Immature natural killer cell (primary cell): ENCODE measurements around the gene ABLIM1. TPM values are rescaled to one million over a fixed set of nuclear protein-coding genes. Genes with fewer than 3 reads are reported as not detected.

Source experiments
- DNase-seq, 3 donors: peaks; one replicate each; pipeline ENCODE4 v3.0.0; 2022; ENCODE audit warnings: mixed read lengths in 1 of 3
- H3K27ac Mint-ChIP-seq, 6 donors: one replicate each; pipeline ENCODE4 v1.8.0; 2020; ENCODE audit warnings: mixed read lengths in 6 of 6, mild to moderate bottlenecking in 5 of 6, inconsistent platforms in 4 of 6, moderate library complexity in 3 of 6
- H3K27me3 Mint-ChIP-seq, 3 donors: one replicate each; pipeline ENCODE4 v1.8.0; 2020 to 2021; ENCODE audit warnings: low read depth in 3 of 3, mild to moderate bottlenecking in 3 of 3, mixed read lengths in 3 of 3, moderate library complexity in 3 of 3, inconsistent platforms in 1 of 3
- H3K36me3 Mint-ChIP-seq, 3 donors: one replicate each; pipeline ENCODE4 v1.8.0; 2020; ENCODE audit warnings: mixed read lengths in 3 of 3, inconsistent platforms in 2 of 3, mild to moderate bottlenecking in 2 of 3
- H3K4me1 Mint-ChIP-seq, 2 donors: one replicate each; pipeline ENCODE4 v1.8.0; 2020; ENCODE audit warnings: inconsistent platforms in 2 of 2, mild to moderate bottlenecking in 2 of 2, mixed read lengths in 2 of 2, moderate library complexity in 1 of 2
- H3K4me3 Mint-ChIP-seq, 5 donors: one replicate each; pipeline ENCODE4 v1.8.0; 2020; ENCODE audit warnings: mild to moderate bottlenecking in 5 of 5, mixed read lengths in 5 of 5, inconsistent platforms in 3 of 5, moderate library complexity in 3 of 5
- H3K9me3 Mint-ChIP-seq, 6 donors: one replicate each; pipeline ENCODE4 v1.8.0; 2020; ENCODE audit warnings: mild to moderate bottlenecking in 6 of 6, mixed read lengths in 6 of 6, inconsistent platforms in 4 of 6, moderate library complexity in 3 of 6
- polyA plus RNA-seq, 3 donors: library from polyadenylated mRNA; unstranded; fragments of 300-500 nt; fragmentation: Illumina TruSeq; gene quantifications; one replicate each; pipeline ENCODE4 v1.2.3, GENCODE V29; 2021

The ABLIM1 gene
- polyA plus RNA-seq, 3 donors from 2014 or later: 66.2 to 121 (median 74.1) TPM

DNA sequence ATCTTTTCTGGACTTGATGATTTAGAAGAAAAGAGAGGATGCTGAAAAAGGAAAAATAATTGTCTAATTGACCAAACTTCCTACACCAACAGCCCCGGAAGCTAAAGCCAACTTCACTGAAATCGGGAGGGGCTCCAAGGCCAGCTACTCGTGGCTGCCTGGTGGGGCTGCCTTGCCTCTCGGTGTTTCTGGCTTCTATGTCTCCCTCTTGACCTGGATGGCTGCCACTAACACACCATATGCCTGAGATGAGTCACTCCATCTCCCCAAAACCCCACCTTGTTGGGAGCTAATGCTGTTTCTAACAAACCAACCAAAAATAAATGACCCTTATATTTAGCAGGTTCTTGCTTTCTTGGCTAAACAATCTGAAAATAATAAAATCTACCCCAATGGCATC, 166.1 kb downstream of the ABLIM1 start:
- Mint-ChIP-seq H3K36me3 (peaks cover 14 to 29% (median 23%) of the 10 kb centered on the region in 3 donors), H3K27me3 (peaks cover 0 to 3% (median 0%) of the 10 kb centered on the region in 3 donors), H3K9me3 (no peaks in the 10 kb centered on the region), H3K4me1 (peaks cover 38 to 52% of the 10 kb centered on the region in 2 donors), H3K4me3 (peak overlapping the region in 1 of 5 donors; percentile 10), H3K27ac (peak overlapping the region in 4 of 6 donors; percentile 19 to 67 (median 60))
- DNase-seq: no peak

- Mint-ChIP-seq H3K27me3 (peaks cover 0 to 3% (median 0%) of the 10 kb centered on the region in 3 donors), H3K4me1 (peaks cover 38 to 48% of the 10 kb centered on the region in 2 donors), H3K4me3 (peak overlapping the region in 1 of 5 donors; percentile 10), H3K27ac (peak overlapping the region in 3 of 6 donors; percentile 19 to 67 (median 54)), H3K9me3 (no peaks in the 10 kb centered on the region), H3K36me3 (peaks cover 14 to 34% (median 26%) of the 10 kb centered on the region in 3 donors)
- DNase-seq: no peak
These were observed 166.7 kb downstream of the ABLIM1 start for GRCh38 chr10:114491419-114491818.

DNA sequence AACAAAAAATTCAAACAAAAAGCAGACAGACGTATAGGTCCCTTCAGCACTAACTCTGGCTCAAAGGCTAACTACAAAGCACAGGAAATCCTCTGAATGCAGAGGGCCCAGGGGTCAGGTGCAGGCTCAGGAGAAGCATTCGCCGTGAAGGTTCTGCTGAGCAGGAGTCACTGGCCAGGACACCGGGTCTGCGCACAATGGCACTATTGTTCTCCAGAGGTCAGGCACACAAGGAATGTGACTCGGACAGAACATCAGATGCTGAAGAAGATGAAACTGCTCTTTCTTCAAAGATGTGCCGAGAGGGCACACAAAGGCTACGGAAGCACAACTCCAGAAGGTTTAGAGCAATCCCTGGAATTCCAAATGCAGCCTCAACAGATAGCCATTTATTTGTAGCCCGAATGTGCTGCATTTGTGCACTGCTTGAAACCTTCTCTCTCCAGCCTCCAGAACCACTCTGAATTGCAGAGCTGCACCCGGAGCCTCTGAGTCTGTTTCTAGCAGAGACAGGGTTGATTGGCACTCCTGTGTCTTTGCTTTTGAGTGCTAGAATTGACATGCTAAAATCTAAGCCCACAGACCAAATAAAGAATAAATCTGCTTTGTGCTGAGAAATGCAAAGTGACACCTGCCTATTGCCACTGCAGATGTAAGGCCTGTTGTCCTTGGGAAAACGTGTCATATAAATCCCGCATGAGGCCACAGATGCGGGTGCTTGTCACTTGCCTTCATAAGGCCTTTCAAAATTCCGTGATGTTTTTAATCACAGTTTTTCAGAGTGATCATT, 168.4 kb downstream of the ABLIM1 start:
- DNase-seq: no peak
- Mint-ChIP-seq H3K36me3 (peaks cover 19 to 36% (median 35%) of the 10 kb centered on the region in 3 donors), H3K4me1 (peaks cover 29 to 33% of the 10 kb centered on the region in 2 donors), H3K27ac (peak overlapping the region in 2 of 6 donors; percentile 2 to 30), H3K4me3 (no peak overlapping the region), H3K9me3 (no peaks in the 10 kb centered on the region), H3K27me3 (no peaks in the 10 kb centered on the region)

DNA sequence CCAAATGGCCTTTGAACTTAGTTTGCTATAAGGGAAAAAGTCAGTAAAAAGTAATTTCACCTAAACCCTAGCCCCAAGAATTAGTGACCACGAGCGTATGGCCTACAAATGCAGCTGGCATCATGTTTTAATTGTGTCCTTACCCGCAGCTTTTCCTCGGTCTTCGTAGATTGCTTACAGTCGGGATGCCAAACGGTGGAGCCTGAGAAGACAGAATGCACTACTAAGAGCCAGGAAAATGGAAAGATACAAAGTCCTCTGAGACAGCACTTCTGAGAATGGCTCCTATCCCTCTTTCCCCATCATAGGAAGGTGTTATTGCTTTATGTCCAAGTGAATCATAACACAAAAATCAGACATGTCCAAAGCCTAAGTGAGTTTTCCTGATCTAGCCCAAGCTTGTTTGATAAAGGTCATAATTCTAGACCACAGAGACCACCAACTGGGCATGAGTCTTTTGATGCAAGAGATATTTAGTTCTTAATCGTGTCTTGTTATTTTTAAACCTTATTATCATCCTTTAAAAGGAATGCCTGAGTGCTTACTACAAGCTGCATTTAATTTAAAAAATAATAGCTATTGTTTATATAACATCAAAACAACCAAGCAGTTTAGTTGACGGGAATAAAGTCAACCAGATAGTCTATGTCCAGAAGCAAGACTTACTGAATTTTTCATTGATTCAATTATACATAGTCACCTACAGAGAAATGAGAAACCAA, 170.1 kb downstream of the ABLIM1 start:
- Mint-ChIP-seq H3K9me3 (no peaks in the 10 kb centered on the region), H3K4me1 (peaks cover 17 to 18% of the 10 kb centered on the region in 2 donors), H3K36me3 (peaks cover 27 to 49% (median 38%) of the 10 kb centered on the region in 3 donors), H3K27ac (peak overlapping the region in 1 of 6 donors; percentile 60), H3K4me3 (no peak overlapping the region), H3K27me3 (no peaks in the 10 kb centered on the region)
- DNase-seq: no peak

GRCh38 chr10:114486938-114487814, 170.9 kb downstream of the ABLIM1 start:
- H3K4me1 Mint-ChIP-seq: peaks cover 9 to 10% of the 10 kb centered on the region in 2 donors
- no peaks in the 10 kb centered on the region for H3K9me3 Mint-ChIP-seq
- no peaks in the 10 kb centered on the region for H3K27me3 Mint-ChIP-seq
- no peak overlapping the region for H3K4me3 Mint-ChIP-seq
- DNase-seq: no peak
- peak overlapping the region in 1 of 6 donors; percentile 52 for H3K27ac Mint-ChIP-seq
- H3K36me3 Mint-ChIP-seq: peaks cover 27 to 50% (median 38%) of the 10 kb centered on the region in 3 donors

DNA sequence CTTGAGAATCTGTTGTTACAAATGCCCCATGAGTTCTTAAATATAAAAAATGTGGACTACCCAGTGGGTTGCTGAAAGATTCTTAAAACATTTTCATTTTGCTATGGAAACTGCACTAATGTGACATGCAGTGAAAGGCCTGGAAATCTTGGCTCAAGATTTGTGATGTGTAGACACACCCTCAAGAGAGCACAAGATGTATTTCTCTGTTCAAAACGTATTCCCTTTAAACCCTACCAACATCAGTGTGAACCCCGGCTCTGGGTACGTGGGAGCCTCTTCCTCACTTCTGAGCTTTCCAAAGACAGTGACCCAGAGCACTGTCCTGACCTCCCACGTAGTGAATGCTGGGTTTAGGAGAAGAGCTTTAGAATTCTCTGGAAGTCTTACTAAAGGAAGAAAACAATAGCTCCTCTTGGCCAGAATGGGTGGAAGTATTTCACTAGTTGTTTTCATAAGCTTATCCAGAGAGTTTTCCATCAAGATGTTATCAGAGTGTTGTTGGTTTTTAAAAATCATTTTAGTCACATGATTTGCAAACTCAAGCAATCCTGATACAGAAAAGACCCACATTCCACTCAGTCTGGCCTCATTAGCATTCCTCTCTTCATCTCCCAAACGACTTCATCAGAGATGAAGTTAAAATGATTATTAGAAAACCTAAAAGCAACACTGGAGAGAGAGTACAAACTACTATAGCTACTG, 172.2 kb downstream of the ABLIM1 start:
- DNase-seq: no peak
- Mint-ChIP-seq H3K27ac (no peak overlapping the region), H3K27me3 (no peaks in the 10 kb centered on the region), H3K9me3 (no peaks in the 10 kb centered on the region), H3K36me3 (peaks cover 37 to 61% (median 42%) of the 10 kb centered on the region in 3 donors), H3K4me3 (no peak overlapping the region), H3K4me1 (peaks cover 0 to 1% of the 10 kb centered on the region in 2 donors)

DNA sequence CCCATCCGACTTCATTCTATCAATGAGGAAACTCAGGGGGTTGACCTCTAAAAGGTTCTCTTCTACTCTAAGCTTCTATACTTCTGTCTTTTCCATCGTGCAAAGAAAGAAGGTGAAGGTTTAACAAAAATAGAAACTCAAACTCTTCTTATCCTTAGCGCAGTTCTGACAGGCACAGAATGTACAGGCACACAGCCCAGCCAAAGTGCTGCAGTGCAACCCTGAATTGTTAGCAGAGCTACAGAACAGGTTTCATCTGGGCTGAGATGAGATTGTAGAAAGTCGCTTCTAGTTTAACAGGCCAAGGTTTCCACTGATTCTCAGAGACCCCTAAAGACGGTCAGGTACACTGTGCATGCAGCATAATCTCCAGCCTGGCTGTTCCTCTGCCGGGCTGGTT, 174.5 kb downstream of the ABLIM1 start:
- no peak for DNase-seq
- H3K27me3 Mint-ChIP-seq: peaks cover 0 to 1% (median 0%) of the 10 kb centered on the region in 3 donors
- peaks cover 36 to 67% (median 37%) of the 10 kb centered on the region in 3 donors for H3K36me3 Mint-ChIP-seq
- H3K4me1 Mint-ChIP-seq: peaks cover 0 to 8% of the 10 kb centered on the region in 2 donors
- peak overlapping the region in 1 of 6 donors; percentile 30 for H3K27ac Mint-ChIP-seq
- H3K9me3 Mint-ChIP-seq: no peaks in the 10 kb centered on the region
- no peak overlapping the region for H3K4me3 Mint-ChIP-seq

DNA sequence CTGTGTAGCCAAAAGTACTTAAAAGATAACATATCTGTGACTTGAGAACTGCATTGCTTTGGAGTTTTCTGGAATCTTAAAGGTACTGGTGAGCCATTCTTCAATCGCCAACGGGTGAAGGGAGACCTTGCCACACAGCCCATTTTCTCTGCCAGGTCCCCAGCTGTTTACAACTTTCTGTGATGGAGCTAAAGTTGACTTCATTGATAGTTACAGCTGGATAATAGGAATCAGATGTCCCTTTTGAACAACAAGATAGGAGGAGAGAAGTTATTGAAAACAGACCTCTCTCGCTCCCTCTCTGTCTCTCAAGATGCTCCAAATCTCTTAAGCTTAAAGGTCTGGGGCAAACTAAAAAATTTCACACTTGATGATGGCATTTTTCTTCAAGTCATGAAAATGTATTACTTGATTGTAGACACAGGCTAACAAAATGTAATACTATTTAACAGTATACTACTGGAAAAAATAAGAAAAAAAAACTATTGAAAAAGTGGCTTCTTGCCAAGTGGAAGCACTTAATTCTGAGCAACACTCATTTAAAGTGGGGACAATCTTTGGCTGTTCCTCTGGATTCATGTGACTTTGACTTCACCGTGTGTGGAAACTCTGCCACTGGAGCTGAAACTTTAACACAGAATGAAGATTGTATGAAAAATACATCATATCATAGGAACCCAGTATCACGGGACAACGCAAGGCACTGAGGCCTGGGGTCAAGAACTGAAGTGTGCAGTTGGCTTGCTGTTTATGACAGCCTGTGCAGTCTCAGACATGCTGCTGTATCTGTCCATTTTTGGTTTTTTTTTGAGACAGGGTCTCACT, 175.4 kb downstream of the ABLIM1 start:
- Mint-ChIP-seq H3K36me3 (peaks cover 33 to 65% (median 39%) of the 10 kb centered on the region in 3 donors), H3K4me1 (peaks cover 0 to 8% of the 10 kb centered on the region in 2 donors), H3K27me3 (peaks cover 0 to 1% (median 0%) of the 10 kb centered on the region in 3 donors), H3K9me3 (no peaks in the 10 kb centered on the region), H3K4me3 (no peak overlapping the region), H3K27ac (peak overlapping the region in 1 of 6 donors; percentile 12)
- no peak for DNase-seq

DNA sequence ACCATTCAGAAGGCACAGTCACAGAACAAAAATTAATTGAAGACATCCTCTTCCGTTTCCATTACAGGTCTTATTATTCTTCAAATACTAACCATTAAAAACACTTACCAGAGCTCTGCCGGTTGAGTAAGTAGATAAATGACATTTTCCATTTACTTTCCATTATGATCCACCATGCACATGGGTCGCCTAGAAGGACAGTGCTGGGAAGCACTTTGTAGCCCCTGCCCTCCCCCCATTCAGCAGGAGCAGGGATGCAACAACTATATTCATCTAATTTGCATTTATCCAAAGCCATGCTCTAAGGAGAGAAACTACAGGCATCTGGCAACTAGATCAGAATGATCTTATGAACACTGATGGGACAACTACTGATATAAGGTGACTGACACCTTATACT, 177.0 kb downstream of the ABLIM1 start:
- no peaks in the 10 kb centered on the region for H3K9me3 Mint-ChIP-seq
- H3K4me1 Mint-ChIP-seq: peaks cover 0 to 8% of the 10 kb centered on the region in 2 donors
- no peak for DNase-seq
- H3K27me3 Mint-ChIP-seq: peaks cover 0 to 1% (median 0%) of the 10 kb centered on the region in 3 donors
- no peak overlapping the region for H3K4me3 Mint-ChIP-seq
- peaks cover 23 to 54% (median 37%) of the 10 kb centered on the region in 3 donors for H3K36me3 Mint-ChIP-seq
- no peak overlapping the region for H3K27ac Mint-ChIP-seq

DNA sequence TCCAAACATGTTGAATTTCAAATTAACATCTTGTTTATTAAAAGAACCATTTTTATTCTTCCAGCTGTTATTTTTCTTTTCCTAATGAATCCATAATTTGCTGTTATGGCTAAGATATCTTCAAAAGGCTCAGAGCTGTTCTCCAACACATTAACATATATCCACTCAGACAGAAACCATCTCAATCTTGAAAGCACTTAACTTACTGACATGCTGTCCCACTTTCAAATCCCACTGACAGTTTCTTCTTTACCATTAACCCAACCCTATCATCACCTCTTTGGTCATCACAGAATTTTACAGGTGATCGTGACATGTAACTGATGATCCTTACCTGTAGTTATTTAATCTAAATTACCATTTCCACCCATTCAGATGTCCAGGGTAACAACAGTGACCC, 178.2 kb downstream of the ABLIM1 start:
- peaks cover 0 to 1% (median 0%) of the 10 kb centered on the region in 3 donors for H3K27me3 Mint-ChIP-seq
- H3K36me3 Mint-ChIP-seq: peaks cover 11 to 42% (median 32%) of the 10 kb centered on the region in 3 donors
- no peak overlapping the region for H3K27ac Mint-ChIP-seq
- H3K4me1 Mint-ChIP-seq: peaks cover 0 to 8% of the 10 kb centered on the region in 2 donors
- no peak overlapping the region for H3K4me3 Mint-ChIP-seq
- no peaks in the 10 kb centered on the region for H3K9me3 Mint-ChIP-seq
- DNase-seq: no peak

DNA sequence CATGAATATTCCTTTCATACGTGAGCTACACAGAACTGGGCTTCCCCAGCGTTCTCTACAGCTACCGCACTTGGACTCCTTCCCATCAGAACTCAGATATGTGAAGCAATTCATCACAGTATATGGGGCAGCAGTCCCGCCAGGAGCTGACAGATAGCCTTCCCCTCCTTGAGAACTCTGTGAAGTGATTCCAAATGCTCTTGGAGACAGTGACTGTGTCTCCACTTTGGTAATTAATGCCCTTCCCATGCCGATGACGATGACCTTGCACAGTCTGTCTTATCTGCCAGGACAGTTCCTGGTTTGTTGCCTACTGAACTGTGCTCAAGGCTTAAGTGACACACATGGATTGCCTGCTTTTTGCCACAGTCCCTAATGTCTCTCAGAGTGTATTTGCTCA, 178.8 kb downstream of the ABLIM1 start:
- H3K36me3 Mint-ChIP-seq: peaks cover 10 to 37% (median 27%) of the 10 kb centered on the region in 3 donors
- H3K9me3 Mint-ChIP-seq: no peaks in the 10 kb centered on the region
- DNase-seq: no peak
- H3K27ac Mint-ChIP-seq: no peak overlapping the region
- H3K4me3 Mint-ChIP-seq: no peak overlapping the region
- H3K27me3 Mint-ChIP-seq: peaks cover 0 to 1% (median 0%) of the 10 kb centered on the region in 3 donors
- peaks cover 0 to 8% of the 10 kb centered on the region in 2 donors for H3K4me1 Mint-ChIP-seq

DNA sequence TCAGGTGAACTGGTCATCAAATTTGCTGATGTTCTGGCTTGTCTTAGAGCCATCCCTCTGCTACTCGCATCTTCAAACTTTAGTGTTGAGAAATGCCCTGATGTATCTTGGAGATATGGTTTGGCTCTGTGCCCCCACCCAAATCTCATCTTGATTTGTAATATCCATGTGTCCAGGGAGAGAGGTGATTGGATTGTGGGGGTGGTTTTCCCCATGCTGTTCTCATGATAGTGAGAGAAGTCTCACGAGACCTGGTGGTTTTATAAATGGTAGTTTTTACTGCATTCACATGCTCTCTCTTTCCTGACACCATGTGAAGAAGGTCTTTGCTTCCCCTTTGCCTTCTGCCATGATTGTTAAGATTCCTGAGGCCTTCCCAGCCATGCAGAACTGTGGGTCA, 179.8 kb downstream of the ABLIM1 start:
- peaks cover 0 to 8% of the 10 kb centered on the region in 2 donors for H3K4me1 Mint-ChIP-seq
- H3K36me3 Mint-ChIP-seq: peaks cover 7 to 28% (median 23%) of the 10 kb centered on the region in 3 donors
- no peak for DNase-seq

More for the DNA sequence above, 179.8 kb downstream of the ABLIM1 start:
- no peak overlapping the region for H3K4me3 Mint-ChIP-seq
- no peaks in the 10 kb centered on the region for H3K9me3 Mint-ChIP-seq
- no peak overlapping the region for H3K27ac Mint-ChIP-seq
- peaks cover 0 to 1% (median 0%) of the 10 kb centered on the region in 3 donors for H3K27me3 Mint-ChIP-seq
